Measurements from ENCODE around the gene TFDP3.

The TFDP3 gene

DNA sequence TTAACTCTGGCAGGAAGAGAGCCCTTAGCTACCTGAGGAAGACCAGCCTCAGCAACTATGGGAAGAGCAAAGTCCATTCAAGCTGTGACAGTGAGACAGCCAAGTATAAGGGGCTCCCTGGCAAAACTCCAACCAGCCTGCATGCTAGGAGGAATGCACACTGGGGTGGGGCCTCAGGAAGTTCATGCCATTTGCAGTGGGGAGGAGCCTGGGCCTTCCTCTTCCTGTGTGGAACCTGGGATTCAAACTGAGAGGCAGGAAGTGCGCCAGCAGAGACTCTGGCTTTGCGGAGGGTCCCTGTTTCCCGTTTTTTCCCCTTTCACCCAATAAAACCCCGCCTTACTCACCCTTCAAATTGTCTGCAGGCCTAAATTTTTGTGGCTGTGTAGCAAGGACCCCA lies 33.0 kb downstream of the TFDP3 start:
- DNase-seq: no peak

DNA sequence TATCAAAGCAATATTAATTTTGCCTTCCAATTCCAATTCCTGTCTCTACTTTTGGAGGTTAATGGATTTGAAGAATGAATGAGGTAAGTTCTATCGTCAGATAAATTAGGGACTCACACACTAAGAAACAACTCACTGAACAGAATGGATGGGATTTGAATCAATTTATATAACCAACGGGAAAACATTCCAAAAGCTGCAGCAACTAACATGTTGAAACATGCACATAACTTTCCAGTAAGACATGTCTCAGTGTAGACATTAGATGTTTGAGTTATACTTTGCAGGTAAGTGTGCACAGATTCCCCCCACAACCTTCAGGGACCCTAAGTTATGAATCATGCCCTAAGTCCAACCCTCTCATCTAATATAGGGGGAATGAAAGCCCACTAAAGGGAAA lies 34.3 kb downstream of the TFDP3 start:
- no peak for DNase-seq

- DNase-seq: no peak
These were observed 38.7 kb downstream of the TFDP3 start for GRCh38 chrX:133179500-133179899.

- no peak for DNase-seq
These were observed 41.0 kb downstream of the TFDP3 start for GRCh38 chrX:133177202-133177601.

- peak; percentile 42 for DNase-seq
These were observed 42.5 kb downstream of the TFDP3 start for GRCh38 chrX:133175605-133176004.

- no peak for DNase-seq
These were observed 43.0 kb downstream of the TFDP3 start for GRCh38 chrX:133175162-133175561.

- DNase-seq: no peak
These were observed 46.0 kb downstream of the TFDP3 start for GRCh38 chrX:133171962-133172708.

All from NCI-H146 (cell line).